Smooth muscle cell (in vitro differentiated cells): Measurements from ENCODE around the gene SOCS1. TPM values are rescaled to one million over a fixed set of nuclear protein-coding genes. Genes with fewer than 3 reads are reported as not detected.

Experiments used
- DNase-seq: peaks from one replicate; lab custom pipeline; 2025; ENCODE audit not compliant: unreplicated experiment; lab: John Stamatoyannopoulos, UW
- H2AFZ ChIP-seq: fragments of 200-600 bp; sonication (generic); 2 replicates; pipeline ENCODE4 v1.6.0; 2016; ENCODE audit warnings: antibody characterized with exemption, low read depth, mild to moderate bottlenecking
- H3F3A ChIP-seq: fragments of 200-600 bp; sonication (generic); 2 replicates; pipeline ENCODE4 v1.6.0; 2017; ENCODE audit warnings: antibody characterized with exemption, low read depth
- H3K27ac ChIP-seq: fragments of 200-600 bp; sonication (generic); 2 replicates; pipeline ENCODE4 v1.5.1; 2016; ENCODE audit warnings: low read depth, mild to moderate bottlenecking
- H3K27me3 ChIP-seq: fragments of 200-600 bp; sonication (generic); 2 replicates; pipeline ENCODE4 v1.6.1; 2016; ENCODE audit warnings: low read depth, mild to moderate bottlenecking
- H3K36me3 ChIP-seq: fragments of 200-600 bp; sonication (generic); 2 replicates; pipeline ENCODE4 v1.5.1; 2016; ENCODE audit warnings: low read depth
- H3K4me1 ChIP-seq: fragments of 200-600 bp; sonication (generic); 2 replicates; pipeline ENCODE4 v1.5.1; 2016; ENCODE audit warnings: low read depth
- H3K4me2 ChIP-seq: fragments of 200-600 bp; sonication (generic); 2 replicates; pipeline ENCODE4 v1.6.0; 2016; ENCODE audit warnings: mild to moderate bottlenecking
- H3K4me3 ChIP-seq: fragments of 200-600 bp; sonication (generic); 2 replicates; pipeline ENCODE4 v1.5.1; 2016; ENCODE audit warnings: mild to moderate bottlenecking
- H3K79me2 ChIP-seq: fragments of 200-600 bp; sonication (generic); 2 replicates; pipeline ENCODE4 v1.6.0; 2016; ENCODE audit warnings: low read depth, mild to moderate bottlenecking
- H3K9ac ChIP-seq: fragments of 200-600 bp; sonication (generic); 2 replicates; pipeline ENCODE4 v1.6.0; 2016; ENCODE audit warnings: low read depth
- H3K9me3 ChIP-seq: fragments of 200-600 bp; sonication (generic); replicated peaks from 2 replicates; pipeline ENCODE4 v1.5.1; 2016; ENCODE audit warnings: low read depth
- H4K20me1 ChIP-seq: fragments of 200-600 bp; sonication (generic); 2 replicates; pipeline ENCODE4 v1.6.0; 2016; ENCODE audit warnings: low read depth
- WGBS: methylation state at CpG from one replicate; pipeline ENCODE4 v1.1.7; 2016; ENCODE audit warnings: low lambda C conversion rate; 5-methylcytosine and 5-hydroxymethylcytosine counted together
- polyA plus RNA-seq: library from polyadenylated mRNA; unstranded; fragments of >200 nt; fragmentation: Nextera tagmentation; extraction: Ambion mirVana; gene quantifications from 2 replicates; pipeline ENCODE4 v1.2.1, GENCODE V29; 2016
- total RNA-seq: library from RNA; depleted of rRNA; stranded (reverse); fragments of >200 nt; gene quantifications from 2 replicates; pipeline ENCODE4 v1.2.3, GENCODE V29; 2014
- TF ChIP-seq, protein P1 (sequence below): fragments of 200-600 bp; sonication (generic); IDR thresholded peaks from 2 replicates; pipeline ENCODE4 v1.5.1; 2017; ENCODE audit warnings: borderline replicate concordance, mild to moderate bottlenecking, antibody characterized with exemption; ENCODE audit not compliant: insufficient read depth, poor library complexity, severe bottlenecking

The SOCS1 gene
- total and polyA plus RNA-seq, 2 experiments from 2014 or later = 6.1 to 18.7 TPM

DNA sequence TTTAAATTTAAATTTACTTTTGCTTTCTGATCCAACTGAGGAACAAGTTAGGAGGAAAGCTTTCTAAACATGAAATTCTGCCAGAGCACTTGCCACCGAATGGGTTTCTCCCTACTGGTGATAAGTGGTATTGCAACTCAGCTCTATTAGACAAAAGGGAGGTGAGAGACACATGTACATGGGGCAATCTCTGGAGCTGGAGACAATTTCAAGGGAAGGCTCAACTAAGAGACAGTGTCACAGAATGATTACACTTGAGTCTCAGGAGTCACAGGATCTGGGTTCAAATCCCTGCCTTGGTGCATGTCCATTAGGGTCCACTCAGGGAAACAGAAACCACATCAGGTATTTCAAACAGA, 37.4 kb downstream of the SOCS1 start:
- no peak for DNase-seq
- H3K79me2 ChIP-seq = no peaks in the 10 kb centered on the region
- WGBS = 90% methylated on average over 1 of the region's 1 CpG
- TF ChIP-seq, protein P1, sequence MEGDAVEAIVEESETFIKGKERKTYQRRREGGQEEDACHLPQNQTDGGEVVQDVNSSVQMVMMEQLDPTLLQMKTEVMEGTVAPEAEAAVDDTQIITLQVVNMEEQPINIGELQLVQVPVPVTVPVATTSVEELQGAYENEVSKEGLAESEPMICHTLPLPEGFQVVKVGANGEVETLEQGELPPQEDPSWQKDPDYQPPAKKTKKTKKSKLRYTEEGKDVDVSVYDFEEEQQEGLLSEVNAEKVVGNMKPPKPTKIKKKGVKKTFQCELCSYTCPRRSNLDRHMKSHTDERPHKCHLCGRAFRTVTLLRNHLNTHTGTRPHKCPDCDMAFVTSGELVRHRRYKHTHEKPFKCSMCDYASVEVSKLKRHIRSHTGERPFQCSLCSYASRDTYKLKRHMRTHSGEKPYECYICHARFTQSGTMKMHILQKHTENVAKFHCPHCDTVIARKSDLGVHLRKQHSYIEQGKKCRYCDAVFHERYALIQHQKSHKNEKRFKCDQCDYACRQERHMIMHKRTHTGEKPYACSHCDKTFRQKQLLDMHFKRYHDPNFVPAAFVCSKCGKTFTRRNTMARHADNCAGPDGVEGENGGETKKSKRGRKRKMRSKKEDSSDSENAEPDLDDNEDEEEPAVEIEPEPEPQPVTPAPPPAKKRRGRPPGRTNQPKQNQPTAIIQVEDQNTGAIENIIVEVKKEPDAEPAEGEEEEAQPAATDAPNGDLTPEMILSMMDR = peak; percentile 53
- H3K36me3 ChIP-seq = no peaks in the 10 kb centered on the region
- no peak overlapping the region for H3K27ac ChIP-seq
- H2AFZ ChIP-seq = no peak overlapping the region
- peaks cover 3% of the 10 kb centered on the region for H3K9me3 ChIP-seq
- H3K9ac ChIP-seq = no peak overlapping the region
- no peaks in the 10 kb centered on the region for H3K27me3 ChIP-seq
- no peaks in the 10 kb centered on the region for H3F3A ChIP-seq
- no peaks in the 10 kb centered on the region for H3K4me1 ChIP-seq
- no peak overlapping the region for H3K4me3 ChIP-seq
- no peaks in the 10 kb centered on the region for H4K20me1 ChIP-seq
- H3K4me2 ChIP-seq = no peak overlapping the region

DNA sequence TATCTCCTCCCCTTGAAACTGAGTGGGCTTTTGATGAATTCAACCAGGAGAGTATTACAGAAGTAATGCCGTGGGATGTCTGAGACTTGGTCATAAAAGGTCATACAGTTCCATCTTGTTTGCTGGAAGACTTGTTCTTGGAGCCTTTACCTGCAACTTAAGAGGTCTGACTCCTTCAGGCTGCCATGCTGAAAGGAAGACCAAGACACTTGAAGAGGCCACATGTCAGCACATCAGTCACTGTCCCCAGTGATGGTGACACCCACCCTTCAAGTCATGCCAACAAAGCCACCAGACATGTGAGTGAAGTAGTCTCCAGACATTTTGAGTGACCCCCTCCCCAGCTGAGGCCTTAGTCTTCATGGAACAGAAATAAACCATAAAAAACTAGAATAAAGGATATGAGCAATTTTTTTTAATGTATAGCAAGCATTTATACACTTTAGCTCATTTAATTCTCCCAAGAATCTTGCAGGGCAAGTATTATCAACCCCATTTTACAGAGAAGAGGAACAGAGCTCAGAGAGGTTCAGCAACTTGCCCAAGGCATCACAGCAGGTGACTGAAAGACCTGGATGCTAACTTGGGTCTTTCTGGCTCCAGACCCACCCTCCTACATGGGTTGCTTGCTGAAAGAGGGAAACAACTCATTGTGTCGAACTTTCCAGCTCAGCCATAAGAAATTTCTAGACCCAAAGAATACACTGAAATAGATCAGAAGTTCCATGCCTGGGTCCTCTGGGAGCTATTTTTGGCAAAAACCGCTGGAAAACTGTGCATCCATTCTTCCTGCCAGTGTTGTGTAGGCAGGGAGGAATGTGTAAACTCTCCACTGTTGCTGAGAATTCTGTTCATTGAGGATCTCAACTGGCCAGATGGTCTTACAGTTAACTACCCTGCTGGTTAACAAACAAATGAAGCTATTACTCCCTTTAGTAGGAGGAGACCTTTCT, 38.1 kb downstream of the SOCS1 start:
- WGBS = 88% methylated on average over 3 of the region's 3 CpGs

DNA sequence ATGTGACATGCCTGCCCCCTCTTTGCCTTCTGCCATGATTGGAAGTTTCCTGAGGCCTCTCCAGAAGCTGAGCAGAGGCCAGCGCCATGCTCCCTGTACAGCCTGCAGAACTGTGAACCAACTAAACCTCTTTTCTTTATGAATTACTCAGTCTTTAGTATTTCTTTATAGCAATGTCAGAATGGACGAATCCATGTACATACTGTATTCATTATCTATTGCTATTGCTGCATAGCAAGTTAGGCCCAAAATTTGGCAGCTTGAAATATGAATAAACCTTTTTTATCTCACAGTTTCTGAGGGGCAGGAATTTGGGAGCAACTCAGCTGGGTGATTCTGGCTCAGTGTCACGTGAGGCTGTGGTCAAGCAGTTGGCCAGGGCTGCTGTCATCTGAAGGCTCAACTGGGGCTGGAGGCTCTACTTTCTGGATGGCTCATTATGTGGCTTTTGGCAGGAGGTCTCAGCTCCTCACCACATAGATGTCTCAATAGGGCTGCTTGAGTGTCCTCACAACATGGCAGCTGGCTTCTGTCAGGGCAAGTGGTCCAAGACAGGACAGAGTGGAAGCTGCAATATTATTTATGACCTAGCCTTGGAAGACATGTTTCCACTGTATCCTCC, 40.0 kb downstream of the SOCS1 start:
- H3K27ac ChIP-seq = no peak overlapping the region
- no peaks in the 10 kb centered on the region for H3K4me1 ChIP-seq
- TF ChIP-seq, protein P1 = no peak
- H3K79me2 ChIP-seq = no peaks in the 10 kb centered on the region
- H3K9ac ChIP-seq = no peak overlapping the region
- 94% methylated on average over 3 of the region's 3 CpGs for WGBS
- H3K4me2 ChIP-seq = no peak overlapping the region
- peaks cover 3% of the 10 kb centered on the region for H3K9me3 ChIP-seq
- H3K4me3 ChIP-seq = no peak overlapping the region
- DNase-seq = no peak
- H3F3A ChIP-seq = no peaks in the 10 kb centered on the region
- no peaks in the 10 kb centered on the region for H3K27me3 ChIP-seq
- no peak overlapping the region for H2AFZ ChIP-seq
- no peaks in the 10 kb centered on the region for H3K36me3 ChIP-seq
- no peaks in the 10 kb centered on the region for H4K20me1 ChIP-seq

More for the DNA sequence above, 38.1 kb downstream of the SOCS1 start:
- Histone ChIP-seq H3K27me3 (no peaks in the 10 kb centered on the region), H3K9me3 (peaks cover 3% of the 10 kb centered on the region), H3K4me1 (no peaks in the 10 kb centered on the region), H3K4me2 (no peak overlapping the region), H3K79me2 (no peaks in the 10 kb centered on the region), H3K9ac (no peak overlapping the region), H3K4me3 (no peak overlapping the region), H2AFZ (no peak overlapping the region), H3K27ac (no peak overlapping the region), H3F3A (no peaks in the 10 kb centered on the region), H3K36me3 (no peaks in the 10 kb centered on the region), H4K20me1 (no peaks in the 10 kb centered on the region)
- DNase-seq = no peak
- TF ChIP-seq, protein P1 = no peak
